NCI-H187 treated with DMSO at 0.1 percent for 48 hours (cell line): ENCODE measurements around the gene HMHB1.

Experiments
- DNase-seq: peaks from one replicate; lab custom pipeline; 2025; lab: John Stamatoyannopoulos, UW

Gene HMHB1

GRCh38 chr5:143812085-143812705 is at the start of gene HMHB1:
Gene HMHB1 (plus strand): TSS chr5:143812161.
- no peak for DNase-seq

- no peak for DNase-seq
Observed at GRCh38 chr5:143762636-143763220, 49.2 kb upstream of the HMHB1 start.

DNA sequence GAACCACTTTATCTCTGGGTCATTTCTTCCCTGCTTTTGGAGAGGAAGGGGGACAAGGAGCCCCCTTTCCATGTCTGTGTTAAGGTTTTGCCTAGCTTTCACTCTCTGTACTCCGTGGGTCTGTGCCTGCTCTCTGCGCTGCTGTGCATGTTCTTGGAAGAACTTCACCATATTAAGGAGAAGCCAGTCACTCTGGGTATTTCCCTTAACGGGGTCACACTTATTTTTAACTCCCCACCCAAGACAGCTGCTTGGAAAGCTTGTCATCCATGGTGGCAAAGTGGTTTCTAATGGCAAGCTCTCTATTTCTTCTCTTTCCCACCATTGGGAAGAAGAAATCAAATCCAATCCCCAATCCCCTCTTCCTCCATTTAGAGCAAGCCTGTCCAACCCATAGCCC is 44.8 kb upstream of the HMHB1 start:
- DNase-seq = no peak

DNA sequence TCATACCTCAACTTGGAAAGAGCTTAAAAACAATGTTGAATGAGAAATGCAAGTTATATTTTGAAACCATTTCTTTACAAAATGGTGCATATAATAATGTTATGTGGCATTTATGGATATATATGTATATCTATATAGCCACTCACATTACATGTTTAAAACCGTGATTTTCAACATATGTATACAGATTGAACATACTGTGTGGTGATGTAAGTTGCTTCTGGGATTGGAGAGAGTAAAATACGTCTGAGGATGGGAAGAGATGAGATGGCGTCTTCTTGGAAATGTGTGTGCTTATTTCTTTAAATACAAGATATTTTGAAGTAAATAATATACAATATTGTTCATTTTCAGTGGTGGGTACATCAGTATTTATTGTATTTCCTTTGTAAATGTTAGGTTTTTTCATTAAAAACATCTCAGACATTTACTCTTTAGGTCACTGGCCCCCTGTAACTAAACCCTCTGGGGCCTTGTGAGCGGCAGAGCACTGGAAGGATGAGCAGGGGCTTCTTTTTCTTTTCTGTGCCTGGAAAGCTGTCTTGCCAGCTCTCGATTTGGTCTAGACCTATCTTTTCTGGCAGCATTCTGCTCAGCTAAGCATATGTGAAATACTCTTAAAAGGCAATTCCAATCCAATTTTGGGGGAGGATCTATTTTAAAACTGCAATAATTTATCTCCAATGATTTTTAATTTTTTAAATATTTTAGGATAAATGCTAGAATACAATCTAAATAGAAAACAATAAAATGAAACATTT is 42.8 kb upstream of the HMHB1 start:
- no peak for DNase-seq

GRCh38 chr5:143770450-143770849 is 41.5 kb upstream of the HMHB1 start:
- DNase-seq = no peak

DNA sequence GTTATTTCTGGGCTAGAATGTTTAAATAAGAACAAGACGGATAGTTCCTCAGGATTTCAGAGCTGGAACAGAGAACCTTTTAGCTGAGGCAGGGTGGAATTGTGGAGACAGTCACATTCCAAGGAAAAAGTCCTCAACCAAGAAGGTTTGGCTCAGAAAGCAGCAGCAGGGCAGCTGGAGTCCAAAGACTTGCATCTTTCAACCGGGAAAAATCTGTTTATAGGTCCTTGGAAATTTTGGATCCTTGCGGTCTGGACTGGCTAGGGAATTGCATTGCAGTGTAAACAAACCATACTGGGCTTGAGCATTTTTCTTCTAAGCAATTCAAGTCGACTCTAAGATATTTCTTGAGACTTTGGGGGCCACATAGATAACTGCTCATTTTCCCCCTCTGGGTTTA is 40.8 kb upstream of the HMHB1 start:
- no peak for DNase-seq

DNA sequence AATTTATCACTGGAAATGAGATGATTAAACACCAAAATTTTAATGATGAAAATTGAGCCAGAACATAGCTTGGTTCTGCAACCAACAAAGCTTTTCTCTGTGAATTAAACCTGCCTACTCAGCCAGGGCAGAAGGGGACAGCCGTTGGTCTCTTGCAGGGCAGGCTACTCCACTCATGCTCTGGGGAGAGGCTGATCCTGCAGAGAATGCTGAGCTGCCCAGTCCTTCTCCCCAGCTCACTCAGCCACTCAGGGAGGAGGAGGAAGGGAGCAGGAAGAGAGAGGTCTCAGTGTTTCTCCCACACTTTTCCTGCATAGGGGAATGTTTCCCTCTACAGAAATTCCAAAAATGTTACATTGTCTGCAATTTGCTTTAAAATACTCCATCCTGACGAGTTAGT is 40.4 kb upstream of the HMHB1 start:
- no peak for DNase-seq

GRCh38 chr5:143772621-143773020 is 39.3 kb upstream of the HMHB1 start:
- no peak for DNase-seq

- DNase-seq = no peak
Observed at GRCh38 chr5:143775258-143775657, 36.7 kb upstream of the HMHB1 start.

DNA sequence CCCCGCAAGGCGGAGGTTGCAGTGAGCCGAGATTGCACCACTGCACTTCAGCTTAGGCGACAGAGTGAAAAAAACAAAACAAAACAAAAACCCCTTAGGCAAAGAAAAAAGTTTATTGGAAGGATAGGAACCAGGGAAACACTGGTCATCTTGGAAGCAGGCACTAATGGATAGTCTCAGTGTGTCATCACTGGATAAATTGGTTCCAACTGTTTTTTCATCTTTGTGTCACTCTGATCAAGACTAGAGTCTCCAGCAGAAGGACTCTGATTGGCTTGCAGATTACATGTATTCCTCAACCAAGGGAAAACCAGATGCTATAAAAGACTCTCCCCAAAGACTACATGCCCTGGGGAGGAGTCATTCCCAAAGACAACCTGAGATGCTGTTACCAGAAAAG is 35.0 kb upstream of the HMHB1 start:
- no peak for DNase-seq

- DNase-seq = no peak
Observed at GRCh38 chr5:143779506-143779905, 32.5 kb upstream of the HMHB1 start.

GRCh38 chr5:143781993-143782520 is 29.9 kb upstream of the HMHB1 start:
- no peak for DNase-seq

DNA sequence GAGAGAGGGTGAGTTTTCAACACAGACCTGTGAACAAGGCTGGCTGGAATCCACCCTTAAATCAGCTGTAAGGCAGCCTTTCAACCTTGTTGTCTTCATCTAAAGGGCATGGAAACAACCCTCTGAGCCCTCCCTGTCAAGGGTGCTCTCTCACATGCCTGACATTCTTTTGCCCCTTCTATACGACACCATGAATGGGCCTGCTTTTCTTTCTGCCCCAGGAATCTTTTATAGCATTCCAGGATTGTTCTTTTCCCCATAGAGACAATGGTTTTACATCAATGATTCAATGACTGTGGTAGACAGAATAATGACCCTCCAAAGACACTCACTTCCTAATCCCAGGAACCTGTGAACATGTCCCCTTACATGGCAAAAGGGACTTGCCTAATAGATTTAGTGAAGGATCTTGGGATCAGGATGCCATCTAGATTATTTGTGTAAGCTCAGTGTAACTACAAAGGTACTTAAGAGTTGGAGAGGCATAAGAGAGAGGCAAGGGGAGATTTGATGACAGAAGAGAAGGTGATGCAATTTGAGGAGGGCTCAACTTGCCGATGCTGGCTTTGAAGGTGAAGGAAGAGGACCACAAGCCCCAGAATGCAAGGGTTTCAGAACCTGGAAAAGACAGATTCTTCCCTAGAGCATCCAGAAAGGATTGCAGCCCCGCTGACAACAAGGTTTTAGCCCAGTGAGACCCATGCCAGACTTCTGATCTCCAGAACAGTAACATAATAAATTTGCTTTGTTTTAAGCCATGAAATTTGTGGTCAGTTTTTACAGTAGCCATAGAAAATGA is 29.2 kb upstream of the HMHB1 start:
- no peak for DNase-seq

DNA sequence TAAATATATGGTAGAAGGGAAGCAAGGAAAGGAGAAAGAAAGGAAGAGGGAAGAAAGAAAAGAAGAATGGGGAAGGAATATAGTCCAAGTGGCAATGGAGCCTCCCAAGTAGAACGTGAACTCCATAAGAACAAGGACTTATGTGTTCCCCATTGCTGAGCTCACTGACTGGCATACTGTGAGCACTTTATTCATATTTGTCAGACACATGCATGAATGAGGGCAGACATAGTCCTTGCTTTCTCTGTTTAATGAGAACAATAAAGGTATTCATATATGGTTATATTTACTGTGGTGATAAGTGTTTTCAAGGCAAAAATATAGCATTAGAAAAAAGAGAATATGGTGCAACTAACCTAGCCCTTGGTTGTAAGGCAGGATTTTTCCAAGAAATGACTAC is 23.6 kb upstream of the HMHB1 start:
- no peak for DNase-seq

GRCh38 chr5:143790457-143791112 is 21.4 kb upstream of the HMHB1 start:
- no peak for DNase-seq

DNA sequence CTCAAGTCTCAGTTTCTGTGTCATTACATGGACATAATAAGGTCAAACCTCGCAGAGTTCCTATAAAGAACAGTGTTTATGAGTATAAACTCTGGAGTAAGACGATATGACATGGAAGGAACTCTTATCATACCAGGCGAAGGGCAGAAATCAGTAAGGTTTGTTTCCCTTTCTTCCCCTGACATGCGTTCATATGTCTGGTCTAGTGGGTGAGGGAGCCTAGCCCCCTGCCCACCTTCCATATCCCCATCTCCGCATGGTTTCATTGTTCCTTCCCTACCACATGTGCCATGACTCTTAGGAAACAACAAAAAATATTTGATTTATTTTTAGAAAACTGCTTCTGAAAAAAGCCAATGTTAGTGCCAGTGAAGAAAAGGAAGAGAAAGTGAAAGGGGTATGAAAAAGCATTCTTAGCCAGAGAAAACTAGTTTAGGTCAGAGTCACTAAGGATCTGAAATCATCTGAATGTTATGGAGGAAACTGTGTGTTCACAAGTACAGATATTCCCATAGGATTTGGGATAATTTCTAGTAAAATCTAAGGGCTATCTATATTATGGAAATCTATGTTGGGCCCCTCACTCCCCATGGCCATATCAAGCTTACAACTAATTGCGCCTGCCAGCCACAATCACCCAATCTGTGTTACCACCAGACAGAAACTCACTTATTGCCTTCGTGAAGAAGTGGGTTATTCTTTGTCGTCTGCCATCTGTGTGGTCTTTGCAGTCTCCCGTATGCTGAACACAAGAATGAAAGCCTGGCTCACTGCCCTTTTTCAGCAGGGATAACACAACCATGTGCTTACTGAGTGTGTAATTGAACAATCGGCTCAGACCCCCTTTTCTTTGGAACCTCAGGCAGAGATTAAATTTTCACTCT is 19.9 kb upstream of the HMHB1 start:
- DNase-seq = no peak

GRCh38 chr5:143793249-143793648 is 18.7 kb upstream of the HMHB1 start:
- DNase-seq = no peak

DNA sequence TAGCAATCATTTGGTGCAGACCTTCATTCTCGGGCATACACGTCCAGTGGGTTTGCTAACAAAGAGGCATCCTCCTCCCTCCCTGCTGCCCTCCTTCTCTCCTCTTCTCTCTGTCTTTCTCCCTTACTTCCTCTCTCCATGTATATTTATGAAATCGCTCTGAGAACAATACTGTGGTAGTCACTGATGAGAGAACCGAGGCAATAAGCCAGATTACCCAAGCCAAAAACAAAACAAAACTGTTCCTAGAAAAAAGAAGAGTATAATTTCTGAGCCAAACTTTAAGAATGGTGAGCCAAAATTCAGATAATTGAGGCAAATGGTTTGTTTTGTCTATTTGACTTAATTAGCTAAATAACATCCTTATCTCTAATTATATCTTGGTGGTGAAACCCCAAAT is 15.8 kb upstream of the HMHB1 start:
- DNase-seq = no peak

DNA sequence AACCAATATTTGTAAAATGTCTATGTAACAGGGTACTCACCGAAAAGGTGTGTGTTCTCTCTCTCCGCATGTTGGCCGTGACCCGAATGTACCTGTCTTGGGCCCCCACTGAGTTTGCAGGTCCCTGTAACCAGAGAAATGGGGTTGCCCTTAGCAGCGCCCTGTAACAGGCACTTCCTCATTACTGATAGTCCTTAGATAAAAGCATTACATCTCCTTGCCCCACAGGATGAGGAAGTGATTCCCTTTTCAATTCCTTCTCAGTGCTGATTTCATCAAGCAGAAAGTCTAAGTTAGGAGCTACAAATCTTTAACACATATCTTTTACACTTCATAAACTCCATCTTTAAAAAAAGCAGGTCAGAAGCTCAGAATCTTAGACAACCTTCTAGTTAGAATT is 15.2 kb upstream of the HMHB1 start:
- DNase-seq = no peak

- DNase-seq = no peak
Observed at GRCh38 chr5:143800715-143801114, 11.2 kb upstream of the HMHB1 start.
